HepG2 (cell line): ENCODE data around the gene PPP2R2C. TPM values are rescaled to one million over a fixed set of nuclear protein-coding genes. Genes with fewer than 3 reads are reported as not detected.

ENCODE experiments used
- ATF7-NPFF ChIP-seq: sonication (generic); formaldehyde crosslinking; IDR thresholded peaks from 2 replicates; pipeline ENCODE4 v1.8.1; 2023; ENCODE audit warnings: mild to moderate bottlenecking, low read depth, missing genetic modification reagents, moderate library complexity
- HMG20A ChIP-seq: IDR thresholded peaks from 2 replicates; pipeline ENCODE4 v1.6.1; 2016; ENCODE audit warnings: borderline replicate concordance
- PAXIP1 ChIP-seq: sonication (generic); formaldehyde crosslinking; conservative IDR thresholded peaks from 2 replicates; pipeline ENCODE4 v1.4.0; 2020; ENCODE audit warnings: mild to moderate bottlenecking, missing genetic modification reagents, moderate library complexity
- PHB2 ChIP-seq: fragments of 450-650 bp; IDR thresholded peaks from 2 replicates; pipeline ENCODE4 v1.6.1; 2018; ENCODE audit not compliant: partially characterized antibody
- POLR2A ChIP-seq, 2 experiments: IDR thresholded peaks; 2 replicates each; pipeline ENCODE4 v1.6.1; 2011; ENCODE audit warnings: low read depth in 2 of 2, low read length in 2 of 2, mild to moderate bottlenecking in 1 of 2, moderate library complexity in 1 of 2; ENCODE audit not compliant: insufficient read depth in 1 of 2
- PRMT3 ChIP-seq: sonication (generic); formaldehyde crosslinking; IDR thresholded peaks from 2 replicates; pipeline ENCODE4 v1.8.1; 2022; ENCODE audit warnings: low read depth, mild to moderate bottlenecking, moderate library complexity, missing genetic modification reagents, borderline replicate concordance
- RCOR2 ChIP-seq: IDR thresholded peaks from 2 replicates; pipeline ENCODE4 v1.6.1; 2016; ENCODE audit warnings: missing biosample characterization, missing genetic modification reagents
- SETDB1 ChIP-seq: sonication (generic); formaldehyde crosslinking; IDR thresholded peaks from 2 replicates; pipeline ENCODE4 v1.5.1; 2020; ENCODE audit warnings: missing genetic modification reagents, mild to moderate bottlenecking, borderline replicate concordance
- SMAD1 ChIP-seq: sonication (generic); formaldehyde crosslinking; IDR thresholded peaks from 2 replicates; pipeline ENCODE4 v1.4.0; 2020; ENCODE audit warnings: missing genetic modification reagents, low read depth, mild to moderate bottlenecking, borderline replicate concordance
- SMARCE1 ChIP-seq: fragments of 450-650 bp; IDR thresholded peaks from 2 replicates; pipeline ENCODE4 v1.6.1; 2017; ENCODE audit warnings: borderline replicate concordance
- ZBTB7A ChIP-seq: sonication (generic); formaldehyde crosslinking; IDR thresholded peaks from 2 replicates; pipeline ENCODE4 v1.8.0; 2022; ENCODE audit warnings: mild to moderate bottlenecking, missing genetic modification reagents
- ZFX ChIP-seq: sonication (generic); formaldehyde crosslinking; IDR thresholded peaks from 2 replicates; pipeline ENCODE4 v1.4.0; 2020; ENCODE audit warnings: mild to moderate bottlenecking, low read depth, missing genetic modification reagents, moderate library complexity
- ZKSCAN5 ChIP-seq: sonication (generic); formaldehyde crosslinking; IDR thresholded peaks from 2 replicates; pipeline ENCODE4 v1.5.1; 2020; ENCODE audit warnings: mild to moderate bottlenecking, missing genetic modification reagents
- ZNF724P ChIP-seq: sonication (generic); formaldehyde crosslinking; IDR thresholded peaks from 2 replicates; pipeline ENCODE4 v1.8.0; 2022; ENCODE audit warnings: missing genetic modification reagents, borderline replicate concordance
- polyA plus RNA-seq, 8 experiments: library from polyadenylated mRNA; depleted of rRNA in 3 of 8; stranded (reverse) in 7 of 8; unstranded in 1 of 8; fragments of >200 nt; fragmentation: Illumina TruSeq in 4 of 8; extraction: Trizol in 4 of 8; gene quantifications; 2 replicates each; pipeline versions ENCODE4 v1.2.1 to v1.2.3, GENCODE V29; 2011 to 2016; ENCODE audit warnings: low read depth in 4 of 8, missing spikeins in 1 of 8, mixed read lengths in 1 of 8; ENCODE audit not compliant: insufficient read depth in 1 of 8
- total RNA-seq, 5 experiments: library from RNA; depleted of rRNA; stranded (reverse); fragments of >200 nt; fragmentation: Illumina TruSeq; extraction: Trizol; gene quantifications; 2 replicates each; pipeline ENCODE4 v1.2.3, GENCODE V29; 2016; ENCODE audit warnings: low read depth in 1 of 5
- TF ChIP-seq, protein P1 (sequence below): sonication (generic); formaldehyde crosslinking; IDR thresholded peaks from 2 replicates; pipeline ENCODE4 v1.5.1; 2020; ENCODE audit warnings: missing genetic modification reagents, mild to moderate bottlenecking, borderline replicate concordance
- TF ChIP-seq, protein P2 (sequence below): sonication (generic); formaldehyde crosslinking; IDR thresholded peaks from 2 replicates; pipeline ENCODE4 v1.8.1; 2023; ENCODE audit warnings: mild to moderate bottlenecking, missing genetic modification reagents
- TF ChIP-seq, protein P3 (sequence below): sonication (generic); formaldehyde crosslinking; IDR thresholded peaks from 2 replicates; pipeline ENCODE4 v1.4.0; 2020; ENCODE audit warnings: missing genetic modification reagents, mild to moderate bottlenecking, borderline replicate concordance

Gene PPP2R2C
- total and polyA plus RNA-seq, 2 of the 13 experiments (the other 11 are each of a cell fraction or from before 2014, with no cell fraction given), result 0.60 to 8.6 TPM

GRCh38 chr4:6272863-6273660 lies 199.4 kb downstream of the PPP2R2C start (continued):
- TF ChIP-seq, protein P1, sequence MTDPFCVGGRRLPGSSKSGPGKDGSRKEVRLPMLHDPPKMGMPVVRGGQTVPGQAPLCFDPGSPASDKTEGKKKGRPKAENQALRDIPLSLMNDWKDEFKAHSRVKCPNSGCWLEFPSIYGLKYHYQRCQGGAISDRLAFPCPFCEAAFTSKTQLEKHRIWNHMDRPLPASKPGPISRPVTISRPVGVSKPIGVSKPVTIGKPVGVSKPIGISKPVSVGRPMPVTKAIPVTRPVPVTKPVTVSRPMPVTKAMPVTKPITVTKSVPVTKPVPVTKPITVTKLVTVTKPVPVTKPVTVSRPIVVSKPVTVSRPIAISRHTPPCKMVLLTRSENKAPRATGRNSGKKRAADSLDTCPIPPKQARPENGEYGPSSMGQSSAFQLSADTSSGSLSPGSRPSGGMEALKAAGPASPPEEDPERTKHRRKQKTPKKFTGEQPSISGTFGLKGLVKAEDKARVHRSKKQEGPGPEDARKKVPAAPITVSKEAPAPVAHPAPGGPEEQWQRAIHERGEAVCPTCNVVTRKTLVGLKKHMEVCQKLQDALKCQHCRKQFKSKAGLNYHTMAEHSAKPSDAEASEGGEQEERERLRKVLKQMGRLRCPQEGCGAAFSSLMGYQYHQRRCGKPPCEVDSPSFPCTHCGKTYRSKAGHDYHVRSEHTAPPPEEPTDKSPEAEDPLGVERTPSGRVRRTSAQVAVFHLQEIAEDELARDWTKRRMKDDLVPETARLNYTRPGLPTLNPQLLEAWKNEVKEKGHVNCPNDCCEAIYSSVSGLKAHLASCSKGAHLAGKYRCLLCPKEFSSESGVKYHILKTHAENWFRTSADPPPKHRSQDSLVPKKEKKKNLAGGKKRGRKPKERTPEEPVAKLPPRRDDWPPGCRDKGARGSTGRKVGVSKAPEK (CRISPR knock-in tag), result no peak
- TF ChIP-seq RCOR2 (CRISPR knock-in tag) (no peak), SETDB1 (CRISPR knock-in tag) (no peak), ZFX (no peak), SMAD1 (CRISPR knock-in tag) (no peak), SMARCE1 (no peak), PAXIP1 (CRISPR knock-in tag) (0 out of 2 replicates have a peak, but pooled peaks have one; percentile 21), ZBTB7A (no peak), HMG20A (CRISPR knock-in tag) (no peak; the same call in 1 of the 2 replicates), POLR2A (IDR thresholded peaks at IDR 0.05; ENCODE audit: insufficient read depth in 1 of 2, low read depth in 2 of 2, low read length in 2 of 2) (peak in 1 of 2 experiments; percentile 43; a peak in 1 of 4 replicates), ZNF724P (CRISPR knock-in tag) (no peak), ATF7-NPFF (CRISPR knock-in tag) (no peak; the same call in 1 of the 2 replicates), ZKSCAN5 (CRISPR knock-in tag) (no peak), PRMT3 (no peak), PHB2 (no peak)
- TF ChIP-seq, protein P2, sequence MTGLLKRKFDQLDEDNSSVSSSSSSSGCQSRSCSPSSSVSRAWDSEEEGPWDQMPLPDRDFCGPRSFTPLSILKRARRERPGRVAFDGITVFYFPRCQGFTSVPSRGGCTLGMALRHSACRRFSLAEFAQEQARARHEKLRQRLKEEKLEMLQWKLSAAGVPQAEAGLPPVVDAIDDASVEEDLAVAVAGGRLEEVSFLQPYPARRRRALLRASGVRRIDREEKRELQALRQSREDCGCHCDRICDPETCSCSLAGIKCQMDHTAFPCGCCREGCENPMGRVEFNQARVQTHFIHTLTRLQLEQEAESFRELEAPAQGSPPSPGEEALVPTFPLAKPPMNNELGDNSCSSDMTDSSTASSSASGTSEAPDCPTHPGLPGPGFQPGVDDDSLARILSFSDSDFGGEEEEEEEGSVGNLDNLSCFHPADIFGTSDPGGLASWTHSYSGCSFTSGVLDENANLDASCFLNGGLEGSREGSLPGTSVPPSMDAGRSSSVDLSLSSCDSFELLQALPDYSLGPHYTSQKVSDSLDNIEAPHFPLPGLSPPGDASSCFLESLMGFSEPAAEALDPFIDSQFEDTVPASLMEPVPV (CRISPR knock-in tag), result no peak
- TF ChIP-seq, protein P3, sequence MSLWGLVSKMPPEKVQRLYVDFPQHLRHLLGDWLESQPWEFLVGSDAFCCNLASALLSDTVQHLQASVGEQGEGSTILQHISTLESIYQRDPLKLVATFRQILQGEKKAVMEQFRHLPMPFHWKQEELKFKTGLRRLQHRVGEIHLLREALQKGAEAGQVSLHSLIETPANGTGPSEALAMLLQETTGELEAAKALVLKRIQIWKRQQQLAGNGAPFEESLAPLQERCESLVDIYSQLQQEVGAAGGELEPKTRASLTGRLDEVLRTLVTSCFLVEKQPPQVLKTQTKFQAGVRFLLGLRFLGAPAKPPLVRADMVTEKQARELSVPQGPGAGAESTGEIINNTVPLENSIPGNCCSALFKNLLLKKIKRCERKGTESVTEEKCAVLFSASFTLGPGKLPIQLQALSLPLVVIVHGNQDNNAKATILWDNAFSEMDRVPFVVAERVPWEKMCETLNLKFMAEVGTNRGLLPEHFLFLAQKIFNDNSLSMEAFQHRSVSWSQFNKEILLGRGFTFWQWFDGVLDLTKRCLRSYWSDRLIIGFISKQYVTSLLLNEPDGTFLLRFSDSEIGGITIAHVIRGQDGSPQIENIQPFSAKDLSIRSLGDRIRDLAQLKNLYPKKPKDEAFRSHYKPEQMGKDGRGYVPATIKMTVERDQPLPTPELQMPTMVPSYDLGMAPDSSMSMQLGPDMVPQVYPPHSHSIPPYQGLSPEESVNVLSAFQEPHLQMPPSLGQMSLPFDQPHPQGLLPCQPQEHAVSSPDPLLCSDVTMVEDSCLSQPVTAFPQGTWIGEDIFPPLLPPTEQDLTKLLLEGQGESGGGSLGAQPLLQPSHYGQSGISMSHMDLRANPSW, result no peak
